ENCODE results near the gene SLC6A13. TPM values are rescaled to one million over a fixed set of nuclear protein-coding genes. Genes with fewer than 3 reads are reported as not detected.

SLC6A13 gene
- total and polyA plus RNA-seq, 4 donors, result 0.23 to 12.0 (median 7.5) TPM

DNA sequence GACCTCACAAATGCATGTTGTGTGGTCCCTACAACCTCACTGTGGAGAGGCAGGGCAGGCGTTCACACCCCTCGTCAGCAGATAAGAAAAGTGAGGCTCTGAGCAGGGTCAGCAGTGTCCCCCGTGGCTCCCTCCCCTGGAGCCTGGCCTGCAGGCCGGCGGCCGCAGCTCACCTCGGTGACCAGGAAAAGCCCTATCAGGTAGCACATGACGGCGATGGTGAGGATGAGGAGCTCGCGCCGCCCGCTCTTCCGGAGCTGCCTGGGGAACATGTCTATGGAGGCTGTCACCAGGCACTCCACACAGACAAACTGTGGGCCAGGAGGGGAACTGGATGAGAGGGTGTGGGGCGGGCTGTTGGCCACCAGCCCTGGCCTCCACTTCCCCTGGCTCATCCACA lies 66.7 kb downstream of the SLC6A13 start:
- H3K4me3 ChIP-seq (ENCODE audit: low read depth in 1 of 3, low read length in 3 of 3), result no peak overlapping the region
- DNase-seq (ENCODE audit: low spot score), result no peak
- H3K4me1 ChIP-seq (ENCODE audit: control insufficient read depth in 4 of 4, insufficient read depth in 4 of 4, low read length in 3 of 4), result no peaks in the 10 kb centered on the region
- no peak overlapping the region for H3K9ac ChIP-seq (ENCODE audit: low read depth in 1 of 2, low read length in 2 of 2)
- 92% methylated on average over 15 of the region's 15 CpGs for WGBS
- TF ChIP-seq HNF4A (conservative IDR thresholded peaks at IDR 0.05) (no peak), TAF1 (conservative IDR thresholded peaks at IDR 0.05) (no peak)
- TF ChIP-seq, protein P1, sequence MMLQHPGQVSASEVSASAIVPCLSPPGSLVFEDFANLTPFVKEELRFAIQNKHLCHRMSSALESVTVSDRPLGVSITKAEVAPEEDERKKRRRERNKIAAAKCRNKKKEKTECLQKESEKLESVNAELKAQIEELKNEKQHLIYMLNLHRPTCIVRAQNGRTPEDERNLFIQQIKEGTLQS (IDR thresholded peaks at IDR 0.05), result no peak
- TF ChIP-seq, protein P2, sequence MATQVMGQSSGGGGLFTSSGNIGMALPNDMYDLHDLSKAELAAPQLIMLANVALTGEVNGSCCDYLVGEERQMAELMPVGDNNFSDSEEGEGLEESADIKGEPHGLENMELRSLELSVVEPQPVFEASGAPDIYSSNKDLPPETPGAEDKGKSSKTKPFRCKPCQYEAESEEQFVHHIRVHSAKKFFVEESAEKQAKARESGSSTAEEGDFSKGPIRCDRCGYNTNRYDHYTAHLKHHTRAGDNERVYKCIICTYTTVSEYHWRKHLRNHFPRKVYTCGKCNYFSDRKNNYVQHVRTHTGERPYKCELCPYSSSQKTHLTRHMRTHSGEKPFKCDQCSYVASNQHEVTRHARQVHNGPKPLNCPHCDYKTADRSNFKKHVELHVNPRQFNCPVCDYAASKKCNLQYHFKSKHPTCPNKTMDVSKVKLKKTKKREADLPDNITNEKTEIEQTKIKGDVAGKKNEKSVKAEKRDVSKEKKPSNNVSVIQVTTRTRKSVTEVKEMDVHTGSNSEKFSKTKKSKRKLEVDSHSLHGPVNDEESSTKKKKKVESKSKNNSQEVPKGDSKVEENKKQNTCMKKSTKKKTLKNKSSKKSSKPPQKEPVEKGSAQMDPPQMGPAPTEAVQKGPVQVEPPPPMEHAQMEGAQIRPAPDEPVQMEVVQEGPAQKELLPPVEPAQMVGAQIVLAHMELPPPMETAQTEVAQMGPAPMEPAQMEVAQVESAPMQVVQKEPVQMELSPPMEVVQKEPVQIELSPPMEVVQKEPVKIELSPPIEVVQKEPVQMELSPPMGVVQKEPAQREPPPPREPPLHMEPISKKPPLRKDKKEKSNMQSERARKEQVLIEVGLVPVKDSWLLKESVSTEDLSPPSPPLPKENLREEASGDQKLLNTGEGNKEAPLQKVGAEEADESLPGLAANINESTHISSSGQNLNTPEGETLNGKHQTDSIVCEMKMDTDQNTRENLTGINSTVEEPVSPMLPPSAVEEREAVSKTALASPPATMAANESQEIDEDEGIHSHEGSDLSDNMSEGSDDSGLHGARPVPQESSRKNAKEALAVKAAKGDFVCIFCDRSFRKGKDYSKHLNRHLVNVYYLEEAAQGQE (IDR thresholded peaks at IDR 0.05), result no peak
- TF ChIP-seq, protein P3, sequence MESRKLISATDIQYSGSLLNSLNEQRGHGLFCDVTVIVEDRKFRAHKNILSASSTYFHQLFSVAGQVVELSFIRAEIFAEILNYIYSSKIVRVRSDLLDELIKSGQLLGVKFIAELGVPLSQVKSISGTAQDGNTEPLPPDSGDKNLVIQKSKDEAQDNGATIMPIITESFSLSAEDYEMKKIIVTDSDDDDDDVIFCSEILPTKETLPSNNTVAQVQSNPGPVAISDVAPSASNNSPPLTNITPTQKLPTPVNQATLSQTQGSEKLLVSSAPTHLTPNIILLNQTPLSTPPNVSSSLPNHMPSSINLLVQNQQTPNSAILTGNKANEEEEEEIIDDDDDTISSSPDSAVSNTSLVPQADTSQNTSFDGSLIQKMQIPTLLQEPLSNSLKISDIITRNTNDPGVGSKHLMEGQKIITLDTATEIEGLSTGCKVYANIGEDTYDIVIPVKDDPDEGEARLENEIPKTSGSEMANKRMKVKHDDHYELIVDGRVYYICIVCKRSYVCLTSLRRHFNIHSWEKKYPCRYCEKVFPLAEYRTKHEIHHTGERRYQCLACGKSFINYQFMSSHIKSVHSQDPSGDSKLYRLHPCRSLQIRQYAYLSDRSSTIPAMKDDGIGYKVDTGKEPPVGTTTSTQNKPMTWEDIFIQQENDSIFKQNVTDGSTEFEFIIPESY (IDR thresholded peaks at IDR 0.05), result no peak
- no peaks in the 10 kb centered on the region for H3K9me3 ChIP-seq (ENCODE audit: control insufficient read depth in 4 of 4, low read length in 3 of 4)
- no peaks in the 10 kb centered on the region for H3K27me3 ChIP-seq (ENCODE audit: control insufficient read depth in 4 of 4, insufficient read depth in 4 of 4, low read length in 3 of 4)
- H3K27ac ChIP-seq (ENCODE audit: low read depth in 1 of 2, low read length in 2 of 2), result no peak overlapping the region
- peaks cover 0 to 88% (median 45%) of the 10 kb centered on the region in 4 donors for H3K36me3 ChIP-seq (ENCODE audit: control insufficient read depth in 4 of 4, insufficient read depth in 3 of 4, low read depth in 1 of 4, low read length in 3 of 4)

DNA sequence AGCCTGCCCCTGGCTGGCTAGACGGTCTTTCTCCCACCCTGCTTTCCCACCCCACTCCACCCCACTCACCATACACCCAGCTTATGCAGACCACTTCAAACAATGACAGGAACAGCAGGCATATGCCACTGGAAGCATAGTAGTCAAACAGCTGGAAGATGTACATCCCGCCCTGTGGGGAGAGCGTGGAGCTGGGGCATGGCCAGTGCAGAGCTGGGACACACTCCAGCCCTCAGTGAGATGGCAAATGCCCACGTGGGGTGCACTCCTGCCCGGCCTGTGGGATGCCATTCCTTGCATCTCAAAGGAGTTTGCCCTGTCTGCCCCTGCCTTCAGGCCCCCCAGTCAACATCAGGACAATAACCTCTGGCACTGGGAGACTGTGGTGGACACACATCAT lies 67.5 kb downstream of the SLC6A13 start:
- DNase-seq (ENCODE audit: low spot score), result no peak
- no peaks in the 10 kb centered on the region for H3K9me3 ChIP-seq (ENCODE audit: control insufficient read depth in 4 of 4, low read length in 3 of 4)
- no peaks in the 10 kb centered on the region for H3K27me3 ChIP-seq (ENCODE audit: control insufficient read depth in 4 of 4, insufficient read depth in 4 of 4, low read length in 3 of 4)
- TF ChIP-seq RXRA (IDR thresholded peaks at IDR 0.05) (no peak), GABPA (IDR thresholded peaks at IDR 0.05 in 1 of 2, conservative IDR thresholded peaks at IDR 0.05 in 1 of 2) (no peak), TAF1 (conservative IDR thresholded peaks at IDR 0.05) (no peak), HNF4A (conservative IDR thresholded peaks at IDR 0.05) (no peak), JUND (IDR thresholded peaks at IDR 0.05) (no peak), HNF4G (IDR thresholded peaks at IDR 0.05) (no peak)
- TF ChIP-seq, protein P4, sequence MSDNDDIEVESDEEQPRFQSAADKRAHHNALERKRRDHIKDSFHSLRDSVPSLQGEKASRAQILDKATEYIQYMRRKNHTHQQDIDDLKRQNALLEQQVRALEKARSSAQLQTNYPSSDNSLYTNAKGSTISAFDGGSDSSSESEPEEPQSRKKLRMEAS (IDR thresholded peaks at IDR 0.05), result no peak
- TF ChIP-seq, protein P3 (IDR thresholded peaks at IDR 0.05), result no peak
- peaks cover 0 to 80% (median 41%) of the 10 kb centered on the region in 4 donors for H3K36me3 ChIP-seq (ENCODE audit: control insufficient read depth in 4 of 4, insufficient read depth in 3 of 4, low read depth in 1 of 4, low read length in 3 of 4)
- no peak overlapping the region for H3K4me3 ChIP-seq (ENCODE audit: low read depth in 1 of 3, low read length in 3 of 3)
- no peak overlapping the region for H3K27ac ChIP-seq (ENCODE audit: low read depth in 1 of 2, low read length in 2 of 2)
- no peak overlapping the region for H3K9ac ChIP-seq (ENCODE audit: low read depth in 1 of 2, low read length in 2 of 2)
- WGBS, result 85% methylated on average over 5 of the region's 5 CpGs
- H3K4me1 ChIP-seq (ENCODE audit: control insufficient read depth in 4 of 4, insufficient read depth in 4 of 4, low read length in 3 of 4), result no peaks in the 10 kb centered on the region

Data from liver (tissue), 9 donors.